Mucosa of stomach (tissue), 1 donor: ENCODE measurements around the gene LY86.
"Not testable (repeated sequence)": the region's sequence is repeated elsewhere in the genome, so short reads cannot be mapped to it uniquely, and the experiment has no call there.

Experiments used
- H3K27me3 ChIP-seq: one replicate; pipeline ENCODE4 v1.7.0; 2013; ENCODE audit warnings: mild to moderate bottlenecking, low read length; ENCODE audit not compliant: control insufficient read depth, insufficient read depth
- H3K36me3 ChIP-seq: one replicate; pipeline ENCODE4 v1.7.0; 2013; ENCODE audit warnings: low read length; ENCODE audit not compliant: control insufficient read depth, insufficient read depth
- H3K4me1 ChIP-seq: one replicate; pipeline ENCODE4 v1.7.0; 2013; ENCODE audit warnings: mild to moderate bottlenecking, low read length; ENCODE audit not compliant: control insufficient read depth, insufficient read depth
- H3K4me3 ChIP-seq: one replicate; pipeline ENCODE4 v1.7.0; 2013; ENCODE audit warnings: low read length
- H3K9ac ChIP-seq: one replicate; pipeline ENCODE4 v1.7.0; 2013; ENCODE audit warnings: mild to moderate bottlenecking, low read length, moderate library complexity
- H3K9me3 ChIP-seq: one replicate; pipeline ENCODE4 v1.7.0; 2013; ENCODE audit warnings: mild to moderate bottlenecking, low read length, moderate library complexity; ENCODE audit not compliant: control insufficient read depth
- donor health status: Pancreatic carcinoma.

Gene LY86

GRCh38 chr6:6665555-6666243 is 77.2 kb downstream of the LY86 start:
- Histone ChIP-seq H3K4me3 (no peak overlapping the region), H3K9ac (no peak overlapping the region), H3K9me3 (no peaks in the 10 kb centered on the region), H3K4me1 (peaks cover 8% of the 10 kb centered on the region), H3K27me3 (no peaks in the 10 kb centered on the region), H3K36me3 (no peaks in the 10 kb centered on the region)

DNA sequence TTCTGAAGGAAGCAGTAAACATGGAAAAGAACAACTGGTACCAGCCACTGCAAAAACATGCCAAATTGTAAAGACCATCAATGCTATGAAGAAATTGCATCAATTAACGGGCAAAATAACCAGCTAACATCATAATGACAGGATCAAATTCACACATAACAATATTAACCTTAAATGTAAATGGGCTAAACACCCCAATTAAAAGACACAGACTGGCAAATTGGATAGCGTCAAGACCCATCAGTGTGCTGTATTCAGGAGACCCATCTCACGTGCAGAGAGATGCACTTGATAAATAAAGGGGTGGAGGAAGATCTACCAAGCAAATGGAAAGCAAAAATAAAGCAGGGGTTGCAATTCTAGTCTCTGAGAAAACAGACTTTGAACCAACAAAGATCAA is 81.6 kb downstream of the LY86 start:
- not testable (repeated sequence) for H3K36me3 ChIP-seq, H3K4me1 ChIP-seq, H3K27me3 ChIP-seq, H3K4me3 ChIP-seq, H3K9me3 ChIP-seq, H3K9ac ChIP-seq

DNA sequence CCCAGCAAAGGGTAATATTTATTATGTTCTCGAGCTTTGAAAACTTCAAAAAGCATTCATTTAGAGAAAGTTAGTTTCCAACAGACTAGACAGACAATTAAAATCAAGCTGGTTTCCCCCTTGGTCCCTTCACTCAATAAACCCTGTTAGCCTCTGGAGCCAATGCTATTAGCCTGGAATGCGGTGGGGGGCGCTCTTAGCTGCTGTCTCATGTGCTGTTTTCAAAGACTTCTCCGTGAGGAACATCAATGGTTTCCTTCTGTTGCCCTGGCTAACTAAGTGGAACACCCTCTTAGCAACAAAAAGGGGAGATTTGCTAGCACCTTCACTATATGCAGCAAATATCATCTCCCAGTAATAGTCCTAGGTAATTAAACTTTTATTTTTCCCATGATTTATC is 86.4 kb downstream of the LY86 start:
- no peaks in the 10 kb centered on the region for H3K27me3 ChIP-seq
- no peak overlapping the region for H3K9ac ChIP-seq
- no peaks in the 10 kb centered on the region for H3K9me3 ChIP-seq
- no peaks in the 10 kb centered on the region for H3K36me3 ChIP-seq
- no peak overlapping the region for H3K4me3 ChIP-seq
- H3K4me1 ChIP-seq = peaks cover 30% of the 10 kb centered on the region

- no peaks in the 10 kb centered on the region for H3K36me3 ChIP-seq
- no peak overlapping the region for H3K4me3 ChIP-seq
- no peaks in the 10 kb centered on the region for H3K9me3 ChIP-seq
- H3K27me3 ChIP-seq = no peaks in the 10 kb centered on the region
- no peak overlapping the region for H3K9ac ChIP-seq
- H3K4me1 ChIP-seq = peaks cover 42% of the 10 kb centered on the region
These were observed 88.5 kb downstream of the LY86 start for GRCh38 chr6:6676910-6677441.

DNA sequence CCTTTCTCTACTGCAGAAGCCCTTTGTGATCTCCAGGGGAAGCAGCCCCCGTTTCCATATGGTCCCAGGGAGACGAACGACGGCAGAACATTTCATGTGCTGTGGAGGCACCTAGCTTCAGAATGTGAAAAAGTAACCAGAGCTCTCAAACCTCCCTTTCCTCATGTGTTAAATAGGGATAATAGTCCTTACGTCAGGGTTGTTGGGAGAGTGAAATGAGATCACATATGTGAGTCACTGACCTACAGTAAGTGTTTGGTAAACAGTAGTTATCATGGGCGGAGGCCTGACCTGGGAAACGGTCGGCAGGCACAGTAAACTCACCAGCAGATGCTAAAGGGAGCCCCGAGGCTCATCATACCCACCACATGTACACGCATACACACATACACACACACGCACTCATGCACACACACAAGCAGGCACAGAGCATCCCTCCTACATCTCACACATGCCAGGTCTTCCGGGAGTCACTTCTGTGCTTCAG is 89.7 kb downstream of the LY86 start:
- no peaks in the 10 kb centered on the region for H3K27me3 ChIP-seq
- H3K36me3 ChIP-seq = no peaks in the 10 kb centered on the region
- H3K4me3 ChIP-seq = no peak overlapping the region
- H3K4me1 ChIP-seq = peaks cover 52% of the 10 kb centered on the region
- peak overlapping the region; percentile 17 for H3K9ac ChIP-seq
- H3K9me3 ChIP-seq = no peaks in the 10 kb centered on the region

DNA sequence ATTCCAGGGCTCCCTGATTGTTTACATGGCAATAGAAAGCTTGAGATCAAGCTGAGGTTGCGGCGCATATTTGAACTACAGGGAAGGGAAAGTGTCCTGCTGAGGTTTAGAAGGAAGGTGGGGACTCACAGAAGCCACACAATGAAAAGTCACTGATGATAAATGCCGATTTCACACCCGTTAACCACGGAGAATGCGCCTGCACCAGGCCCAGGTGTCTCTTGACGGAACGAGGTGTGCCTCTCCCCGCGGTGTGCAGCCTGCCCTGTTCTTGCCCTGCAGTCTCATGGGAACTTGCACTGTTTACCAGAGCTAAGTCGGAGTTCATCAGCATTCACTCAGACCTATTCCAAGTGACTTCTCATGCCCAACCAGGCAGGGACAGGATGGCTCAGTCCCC is 90.3 kb downstream of the LY86 start:
- H3K4me1 ChIP-seq = peaks cover 56% of the 10 kb centered on the region
- no peaks in the 10 kb centered on the region for H3K36me3 ChIP-seq
- H3K27me3 ChIP-seq = no peaks in the 10 kb centered on the region
- H3K9ac ChIP-seq = no peak overlapping the region
- no peaks in the 10 kb centered on the region for H3K9me3 ChIP-seq
- no peak overlapping the region for H3K4me3 ChIP-seq

GRCh38 chr6:6679633-6680032 is 91.1 kb downstream of the LY86 start:
- Histone ChIP-seq H3K36me3 (no peaks in the 10 kb centered on the region), H3K9me3 (no peaks in the 10 kb centered on the region), H3K4me1 (peaks cover 62% of the 10 kb centered on the region)

GRCh38 chr6:6680526-6680925 is 92.0 kb downstream of the LY86 start:
- no peaks in the 10 kb centered on the region for H3K36me3 ChIP-seq
- H3K27me3 ChIP-seq = no peaks in the 10 kb centered on the region
- H3K9me3 ChIP-seq = no peaks in the 10 kb centered on the region
- no peak overlapping the region for H3K4me3 ChIP-seq
- peaks cover 69% of the 10 kb centered on the region for H3K4me1 ChIP-seq
- no peak overlapping the region for H3K9ac ChIP-seq

More at GRCh38 chr6:6679633-6680032, 91.1 kb downstream of the LY86 start:
- Histone ChIP-seq H3K27me3 (no peaks in the 10 kb centered on the region), H3K4me3 (no peak overlapping the region), H3K9ac (no peak overlapping the region)

- Histone ChIP-seq H3K4me3 (no peak overlapping the region), H3K36me3 (no peaks in the 10 kb centered on the region), H3K27me3 (no peaks in the 10 kb centered on the region), H3K9ac (no peak overlapping the region), H3K9me3 (no peaks in the 10 kb centered on the region), H3K4me1 (peaks cover 76% of the 10 kb centered on the region)
These were observed 92.7 kb downstream of the LY86 start for GRCh38 chr6:6681075-6681849.

DNA sequence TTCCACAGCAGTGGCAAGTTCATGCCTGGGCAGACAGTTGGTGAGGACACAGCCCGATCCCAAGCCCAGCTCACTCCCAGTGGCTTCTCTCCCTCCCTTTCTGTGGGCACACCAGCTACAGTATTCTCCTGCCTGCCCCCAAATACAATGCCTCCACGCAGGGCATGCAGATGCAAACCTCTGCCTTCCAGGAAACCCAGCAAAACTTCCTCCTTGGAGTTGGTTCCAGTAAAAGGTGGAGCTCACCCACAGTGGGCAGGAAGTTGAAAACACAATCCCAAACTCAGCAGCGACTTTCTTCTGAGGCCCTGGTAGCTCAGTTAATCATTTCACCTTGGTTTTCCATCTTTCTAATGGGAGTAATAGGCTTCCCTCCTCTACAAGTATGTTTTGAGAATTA is 93.7 kb downstream of the LY86 start:
- H3K4me3 ChIP-seq = no peak overlapping the region
- H3K9me3 ChIP-seq = no peaks in the 10 kb centered on the region
- no peak overlapping the region for H3K9ac ChIP-seq
- H3K27me3 ChIP-seq = no peaks in the 10 kb centered on the region
- peaks cover 75% of the 10 kb centered on the region for H3K4me1 ChIP-seq
- no peaks in the 10 kb centered on the region for H3K36me3 ChIP-seq

DNA sequence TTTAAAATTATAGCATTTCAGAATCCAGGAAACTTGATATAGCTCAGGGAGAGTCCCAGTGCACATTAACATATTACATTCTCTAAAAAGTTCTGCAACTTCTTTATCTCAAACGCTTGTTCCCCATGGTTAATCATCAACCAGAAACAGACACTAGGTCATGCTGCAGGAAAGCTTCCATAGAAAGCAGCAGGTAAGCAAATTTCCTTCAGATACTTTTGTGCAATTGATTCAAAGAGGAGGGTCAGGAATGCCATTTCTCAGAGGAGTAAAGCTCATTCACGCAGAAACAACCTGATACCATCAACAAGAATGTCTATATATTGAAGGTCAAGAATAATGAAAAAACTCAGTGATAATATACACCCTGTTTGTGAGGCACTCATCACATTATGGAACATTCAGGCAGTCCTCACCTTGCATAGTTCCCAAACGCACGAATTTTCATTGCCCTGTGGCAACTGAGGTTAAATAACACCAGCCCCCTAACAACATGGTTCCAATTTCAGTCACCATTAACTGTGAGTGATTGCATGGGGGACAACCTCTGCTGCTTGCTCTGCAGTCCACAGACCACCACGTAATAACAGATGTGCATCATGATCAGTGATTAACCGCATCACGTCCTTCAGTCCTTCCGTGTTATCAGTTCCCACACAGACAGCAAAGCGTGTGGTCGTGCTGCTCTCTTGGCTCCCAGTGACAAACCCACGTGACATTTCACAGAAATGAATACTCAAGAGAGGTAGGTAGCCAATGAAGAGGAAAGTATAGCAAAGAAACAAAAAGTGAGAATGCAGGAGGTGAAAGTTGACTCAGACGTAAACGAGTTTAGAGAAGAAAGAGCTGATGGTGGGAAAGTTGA is 95.7 kb downstream of the LY86 start:
- Histone ChIP-seq H3K4me3 (no peak overlapping the region), H3K9ac (no peak overlapping the region), H3K27me3 (no peaks in the 10 kb centered on the region), H3K4me1 (peaks cover 74% of the 10 kb centered on the region), H3K9me3 (no peaks in the 10 kb centered on the region), H3K36me3 (no peaks in the 10 kb centered on the region)
